Pancreas (tissue), 10 donors: Measurements from ENCODE around the gene RRP9. TPM values are rescaled to one million over a fixed set of nuclear protein-coding genes. Genes with fewer than 3 reads are reported as not detected.
A peak's percentile ranks its signal among the peaks of the same experiment; 100 is the strongest.

Experiments used
- ATAC-seq, 4 donors: fragments of 200-7000 bp; cut with Tn5 transposase; one replicate each; pipeline versions ENCODE4 v1.8.0 to v1.9.1; 2020; ENCODE audit warnings: mild to moderate bottlenecking in 4 of 4, moderate library complexity in 4 of 4
- DNase-seq, 6 donors: peaks; one replicate each; pipeline ENCODE4 v3.0.0-alpha.2; 2020
- FAIRE-seq: peaks from 2 replicates; lab custom pipeline; 2012; peaks lifted over from hg19 to GRCh38; lab: Jason Lieb, UNC
- H3K27ac ChIP-seq, 4 donors: fragments of 200-600 bp; sonication (generic); 1 replicate in 3 of 4; 2 replicates in 1 of 4; pipeline versions ENCODE4 v1.5.0 to v1.8.0; 2020
- H3K27me3 ChIP-seq, 4 donors: fragments of 200-600 bp; one replicate each; pipeline ENCODE4 v1.8.0; 2021
- H3K36me3 ChIP-seq, 3 donors: fragments of 200-600 bp; sonication (generic) in 1 of 3; one replicate each; pipeline versions ENCODE4 v1.5.0 to v1.8.0; 2020 to 2021
- H3K4me1 ChIP-seq, 3 donors: fragments of 200-600 bp; one replicate each; pipeline ENCODE4 v1.8.0; 2021
- H3K4me3 ChIP-seq, 4 donors: fragments of 200-600 bp; sonication (generic) in 2 of 4; one replicate each; pipeline versions ENCODE4 v1.5.0 to v1.8.0; 2020 to 2021
- H3K9me3 ChIP-seq, 4 donors: fragments of 200-600 bp; one replicate each; pipeline ENCODE4 v1.8.0; 2021
- CTCF ChIP-seq, 4 donors: fragments of 200-600 bp; sonication (generic) in 3 of 4; IDR thresholded peaks; one replicate each; pipeline versions ENCODE4 v1.5.0 to v1.8.0; 2021; ENCODE audit warnings: antibody characterized with exemption in 4 of 4
- WGBS, 2 donors: extraction: QIAGEN DNeasy Blood & Tissue Kit; methylation state at CpG; one replicate each; pipeline ENCODE4 v1.1.7; 2013; 5-methylcytosine and 5-hydroxymethylcytosine counted together
- intact Hi-C, 3 donors: fragments of 100-400 bp; cut with DNase I; formaldehyde crosslinking; loops; one replicate each; pipeline versions ENCODE4 v1.11.1 to v1.14.2; 2022
- polyA plus RNA-seq, 2 donors: library from polyadenylated mRNA; stranded (reverse); fragments of 200-250 nt; gene quantifications; one replicate each; pipeline ENCODE4 v1.2.3, GENCODE V29; 2013
- total RNA-seq, 6 donors: library from RNA; stranded (reverse); fragmentation: NEBNext Ultra II Directional in 4 of 6; extraction: Animal tissue kit (Norgen Biotek cat#: 25700) in 4 of 6; gene quantifications; one replicate each; pipeline versions ENCODE4 v1.2.1 to v1.2.4, GENCODE V29; 2021 to 2023
- donor health status: healthy with polysubstance abuse.
- donor health status: DM: no; HTN: no; CAD: no; lungs with moderate emphysema.
- donor health status: DM: no; HTN: no; CAD: no.
- donor health status: control.
- donor health status: control.
- donor health status: Bipolar disorder and iron deficiency.
- donor health status: DM: yes; HTN: yes; CAD: no.
- donor health status: DM: no; HTN: no; CAD: no.
- donor health status: DM: no; HTN: no; CAD: no.
- donor health status: DM: yes; HTN: yes; CAD: no.

RRP9 gene
- total and polyA plus RNA-seq, 8 donors: 3.8 to 13.8 (median 7.9) TPM

DNA sequence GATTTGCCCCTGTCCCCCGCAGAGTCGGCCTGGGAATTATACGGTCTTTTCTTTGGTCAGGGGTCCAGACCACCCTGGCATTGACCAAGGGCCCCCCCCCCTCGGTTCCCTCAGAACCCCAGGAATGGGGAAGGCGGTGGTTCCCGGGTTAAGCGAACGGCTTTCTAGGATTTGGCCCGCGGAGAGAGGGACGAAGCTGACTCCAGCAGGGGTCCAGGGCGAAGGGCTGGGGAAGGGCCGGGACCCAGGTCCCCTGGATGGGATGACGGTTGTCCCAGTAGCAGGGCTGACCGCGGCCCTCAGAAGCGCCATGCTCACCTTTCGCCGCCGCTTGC lies 274 bp downstream of the RRP9 start:
- Histone ChIP-seq H3K9me3 (no peaks in the 10 kb centered on the region), H3K4me1 (peaks cover 0 to 18% (median 5%) of the 10 kb centered on the region in 3 donors), H3K4me3 (peak overlapping the region; percentile 52 to 94 (median 64)), H3K36me3 (peaks cover 0 to 8% (median 5%) of the 10 kb centered on the region in 3 donors), H3K27ac (peak overlapping the region in 1 of 4 donors; percentile 27), H3K27me3 (no peaks in the 10 kb centered on the region)
- DNase-seq: no peak
- TF ChIP-seq CTCF (IDR thresholded peaks at IDR 0.05): no peak
- intact Hi-C loops: loop anchor here in 1 of 3 donors (10.0 kb wide), 1 partner anchor 183 kb away; no protein-coding TSS in a partner anchor
- no peak for FAIRE-seq
- 0 to 1% methylated on average over 16 to 20 of the region's 20 CpGs for WGBS, 2 donors
- no peak for ATAC-seq

DNA sequence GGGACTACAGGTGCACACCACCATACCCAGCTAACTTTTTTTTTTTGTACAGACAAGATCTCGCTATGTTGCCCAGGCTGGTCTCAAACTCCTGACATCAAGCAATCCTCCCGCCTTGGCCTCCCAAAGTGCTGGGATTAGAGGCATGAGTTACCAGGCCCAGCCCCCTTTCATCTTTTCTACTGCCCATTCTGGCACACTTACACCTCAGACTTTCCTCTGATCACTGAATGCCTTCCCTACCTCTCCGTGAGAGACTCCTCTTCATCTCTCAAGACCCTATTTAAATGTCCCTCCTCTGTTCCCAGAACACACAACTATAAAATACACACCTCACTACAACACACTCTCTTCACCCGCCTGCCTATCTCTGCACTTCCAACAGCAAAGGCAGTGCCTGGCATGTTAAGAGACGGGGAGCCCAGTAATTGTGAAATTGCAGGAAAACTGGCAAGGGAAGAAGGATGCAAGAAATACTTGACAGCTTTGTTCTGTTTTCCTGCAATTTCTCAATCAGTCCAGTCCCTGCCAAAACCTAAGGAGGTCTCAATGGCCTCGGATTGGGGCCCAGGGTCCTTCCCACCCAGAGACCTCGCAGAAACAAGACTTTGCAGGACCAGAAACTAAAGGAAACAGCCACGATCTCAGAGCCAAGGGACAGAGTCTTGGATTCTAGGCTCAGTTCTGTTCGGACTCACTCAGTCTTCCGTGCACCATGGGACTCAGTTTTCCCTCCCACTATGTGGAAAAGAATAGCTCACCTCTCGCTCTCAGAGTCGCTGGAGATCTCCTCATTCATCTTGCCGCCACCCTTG lies 849 bp downstream of the RRP9 start:
- TF ChIP-seq CTCF (IDR thresholded peaks at IDR 0.05): no peak
- intact Hi-C loops: loop anchor here in 1 of 3 donors (10.0 kb wide), 1 partner anchor 184 kb away; no protein-coding TSS in a partner anchor

GRCh38 chr3:51938780-51939425 lies 2.8 kb downstream of the RRP9 start:
- TF ChIP-seq CTCF (IDR thresholded peaks at IDR 0.05): no peak
- 80 to 82% methylated on average over 9 of the region's 9 CpGs for WGBS, 2 donors
- no peak for FAIRE-seq
- DNase-seq: peak in 1 of 6 donors; percentile 20
- intact Hi-C loops: no loop called here
- H3K27ac ChIP-seq: no peak overlapping the region
- no peak for ATAC-seq
- H3K27me3 ChIP-seq: no peaks in the 10 kb centered on the region
- no peaks in the 10 kb centered on the region for H3K9me3 ChIP-seq
- peaks cover 0 to 32% (median 11%) of the 10 kb centered on the region in 3 donors for H3K36me3 ChIP-seq
- H3K4me3 ChIP-seq: no peak overlapping the region
- H3K4me1 ChIP-seq: peaks cover 0 to 18% (median 5%) of the 10 kb centered on the region in 3 donors

More for the DNA sequence above, 849 bp downstream of the RRP9 start:
- Histone ChIP-seq H3K36me3 (peaks cover 0 to 14% (median 5%) of the 10 kb centered on the region in 3 donors), H3K4me3 (peak overlapping the region; percentile 52 to 94 (median 64)), H3K27me3 (no peaks in the 10 kb centered on the region), H3K4me1 (peaks cover 0 to 18% (median 5%) of the 10 kb centered on the region in 3 donors), H3K27ac (no peak overlapping the region), H3K9me3 (no peaks in the 10 kb centered on the region)
- WGBS, 2 donors: 33 to 34% methylated on average over 13 of the region's 13 CpGs
- DNase-seq (no peak), ATAC-seq (no peak), FAIRE-seq (no peak)

DNA sequence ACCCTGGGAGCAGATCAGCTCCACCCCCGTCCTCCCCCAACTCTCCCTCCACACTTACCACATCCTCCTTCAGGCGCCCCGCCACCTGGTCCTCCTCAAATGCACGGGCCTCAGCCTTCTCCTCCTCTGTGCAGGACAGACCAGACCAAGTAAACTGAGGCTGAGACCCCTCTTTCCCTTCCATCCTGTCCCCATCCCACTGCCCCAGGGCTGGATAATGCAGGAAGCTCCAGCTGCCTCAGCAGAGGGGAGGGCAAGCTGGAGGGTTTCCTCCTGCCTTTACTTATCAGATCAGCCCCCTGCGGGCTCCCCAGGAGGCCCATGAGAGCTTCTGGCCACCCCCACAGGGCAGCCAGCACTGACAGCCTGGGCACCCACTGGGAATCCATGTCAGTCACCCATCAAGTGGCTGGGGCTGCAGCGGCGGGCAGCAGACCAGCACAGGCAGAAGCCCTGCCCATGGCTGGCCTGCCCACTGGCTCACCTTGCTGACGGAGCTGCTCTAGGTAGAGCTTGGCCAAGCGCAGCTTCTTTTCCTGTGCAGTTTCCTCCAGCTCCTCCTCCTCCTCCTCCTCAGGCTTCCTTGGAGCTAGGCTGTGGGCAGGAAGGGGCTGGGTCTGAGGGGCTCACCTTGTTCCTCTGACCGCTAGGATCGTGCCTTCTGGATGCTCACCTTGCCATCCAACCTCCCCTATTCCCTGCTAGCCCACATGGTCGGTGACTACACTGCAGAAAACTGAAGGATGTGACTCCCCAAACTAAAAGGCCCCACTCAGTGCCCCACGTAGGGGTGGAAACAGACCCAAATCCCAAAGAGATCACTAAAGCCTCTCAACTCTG lies 3.9 kb downstream of the RRP9 start:
- Histone ChIP-seq H3K27me3 (no peaks in the 10 kb centered on the region), H3K4me1 (peaks cover 0 to 18% (median 5%) of the 10 kb centered on the region in 3 donors), H3K9me3 (no peaks in the 10 kb centered on the region), H3K4me3 (no peak overlapping the region), H3K27ac (no peak overlapping the region), H3K36me3 (peaks cover 0 to 42% (median 11%) of the 10 kb centered on the region in 3 donors)
- no peak for TF ChIP-seq CTCF (IDR thresholded peaks at IDR 0.05)
- WGBS, 2 donors: 87 to 95% methylated on average over 13 of the region's 13 CpGs
- intact Hi-C loops: no loop called here
- no peak for ATAC-seq
- FAIRE-seq: no peak
- peak in 1 of 6 donors; percentile 60 for DNase-seq
